ENCODE results near the gene HIP1R.
"Not testable (repeated sequence)": the region's sequence is repeated elsewhere in the genome, so short reads cannot be mapped to it uniquely, and the experiment has no call there.

The HIP1R gene

DNA sequence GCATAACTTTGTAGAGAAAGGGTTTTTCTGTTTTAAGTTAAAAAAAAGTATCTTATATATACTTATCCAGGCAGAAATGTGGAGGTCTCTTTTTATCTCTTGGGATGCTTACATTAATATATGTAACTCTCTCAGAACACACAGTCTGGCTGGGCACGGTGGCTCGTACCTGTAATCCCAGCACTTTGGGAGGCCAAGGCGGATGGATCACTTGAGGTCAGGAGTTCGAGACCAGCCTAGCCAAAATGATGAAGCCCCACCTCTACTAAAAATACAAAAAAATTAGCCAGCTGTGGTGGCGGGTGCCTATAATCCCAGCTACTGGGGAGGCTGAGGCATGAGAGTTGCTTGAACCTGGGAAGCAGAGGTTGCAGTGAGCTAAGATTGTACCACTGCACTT lies 41.0 kb downstream of the HIP1R start:
- not testable (repeated sequence) for DNase-seq (ENCODE audit: low read depth)

DNA sequence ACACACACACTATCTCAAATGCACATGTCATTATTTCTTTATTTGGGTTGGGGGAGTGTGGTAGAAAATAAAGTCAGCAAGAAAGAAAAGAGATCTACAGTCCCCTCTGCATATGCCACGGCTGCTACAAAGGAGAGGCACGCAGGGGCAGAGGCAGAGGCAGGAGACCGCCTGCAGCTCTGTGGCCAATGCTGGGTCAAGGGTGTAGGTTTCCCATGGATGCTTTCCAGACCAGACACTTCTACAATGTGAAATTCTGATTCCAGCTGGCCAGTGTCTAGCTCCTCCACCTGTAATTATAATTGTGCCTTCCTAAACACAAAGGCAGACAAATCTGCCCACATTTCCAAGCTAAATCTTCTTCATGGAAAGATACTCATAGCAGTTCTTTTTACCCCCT lies 41.5 kb downstream of the HIP1R start:
- no peak for DNase-seq (ENCODE audit: low read depth)

DNA sequence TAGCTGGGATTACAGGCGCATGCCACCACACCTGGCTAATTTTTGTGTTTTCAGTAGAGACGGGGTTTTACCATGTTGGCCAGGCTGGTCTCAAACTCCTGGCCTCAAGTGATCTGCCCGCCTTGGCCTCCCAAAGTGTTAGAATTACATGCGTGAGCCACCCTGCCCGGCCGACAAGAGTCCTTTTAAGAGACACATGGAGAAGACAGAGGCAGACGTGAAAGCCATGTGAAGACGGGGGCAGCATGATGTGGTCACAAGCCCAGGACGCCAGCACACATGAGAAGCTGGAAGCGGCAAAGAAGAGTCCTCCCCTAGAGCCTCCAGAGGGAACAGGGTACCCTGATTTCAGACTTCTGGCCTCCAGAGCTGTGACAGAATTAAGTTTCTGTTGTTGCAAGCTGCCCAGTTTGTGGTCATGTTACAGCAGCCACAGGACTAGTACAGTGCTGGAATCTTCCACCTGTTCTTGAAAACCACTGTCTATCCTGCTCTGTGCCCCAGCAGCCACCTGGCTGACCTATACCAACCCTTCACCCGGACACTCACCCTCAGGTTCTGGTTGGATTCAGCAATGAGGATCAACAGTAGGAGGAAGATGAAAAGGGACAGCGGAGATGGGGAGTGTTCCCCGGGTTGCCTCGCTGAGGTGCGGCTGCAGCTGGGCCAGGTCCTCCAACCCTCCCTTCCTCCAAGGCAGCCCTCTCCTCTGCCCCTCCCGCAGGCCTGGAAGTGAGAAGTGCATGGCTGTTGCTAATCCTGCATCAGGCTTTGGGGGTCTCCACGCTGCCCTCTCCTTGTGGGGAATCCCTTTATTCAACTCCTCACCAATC lies 43.7 kb downstream of the HIP1R start:
- no peak for DNase-seq (ENCODE audit: low read depth)

DNA sequence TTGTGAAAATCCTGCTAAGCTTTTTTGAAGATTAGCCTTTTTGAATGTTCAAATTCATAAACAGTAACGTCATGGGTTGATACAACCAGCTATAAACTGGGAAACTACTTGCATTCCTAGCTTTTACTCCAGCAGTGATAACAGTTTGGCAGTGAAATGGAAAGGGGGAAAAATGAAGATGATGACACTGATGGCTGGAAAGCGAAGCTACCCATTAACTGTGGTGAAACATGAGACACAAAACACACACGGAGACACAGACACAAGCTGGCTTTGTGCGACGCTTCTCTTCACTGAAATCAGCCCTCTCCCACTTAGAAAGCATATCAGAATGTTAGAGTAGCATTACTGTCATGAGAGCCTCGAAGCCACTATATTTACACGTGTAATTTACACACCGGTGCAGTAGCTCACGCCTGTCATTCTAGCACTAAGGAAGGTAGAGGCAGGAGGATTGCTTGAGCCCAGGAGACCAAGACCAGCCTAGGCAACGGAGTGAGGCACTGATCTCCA lies 45.0 kb downstream of the HIP1R start:
- DNase-seq (ENCODE audit: low read depth) = no peak

DNA sequence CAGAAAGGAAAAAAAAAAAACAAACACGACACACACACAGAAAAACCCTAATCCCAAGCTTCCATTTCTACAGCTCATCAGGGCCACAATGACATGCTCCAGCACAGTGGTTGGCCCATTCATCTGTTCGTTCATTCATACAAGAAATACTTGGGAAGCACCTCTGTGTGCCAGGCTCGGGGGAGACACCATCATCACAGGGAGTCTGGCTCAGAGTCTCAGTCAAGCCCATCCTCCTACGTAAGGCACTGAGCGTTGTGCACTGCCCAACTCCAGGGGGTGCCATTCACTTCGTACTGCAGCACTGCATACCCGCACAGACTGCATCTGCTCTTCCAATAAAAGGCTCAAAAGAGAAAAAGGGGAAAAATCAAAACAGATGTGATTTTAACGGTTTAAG lies 45.4 kb downstream of the HIP1R start:
- no peak for DNase-seq (ENCODE audit: low read depth)

DNA sequence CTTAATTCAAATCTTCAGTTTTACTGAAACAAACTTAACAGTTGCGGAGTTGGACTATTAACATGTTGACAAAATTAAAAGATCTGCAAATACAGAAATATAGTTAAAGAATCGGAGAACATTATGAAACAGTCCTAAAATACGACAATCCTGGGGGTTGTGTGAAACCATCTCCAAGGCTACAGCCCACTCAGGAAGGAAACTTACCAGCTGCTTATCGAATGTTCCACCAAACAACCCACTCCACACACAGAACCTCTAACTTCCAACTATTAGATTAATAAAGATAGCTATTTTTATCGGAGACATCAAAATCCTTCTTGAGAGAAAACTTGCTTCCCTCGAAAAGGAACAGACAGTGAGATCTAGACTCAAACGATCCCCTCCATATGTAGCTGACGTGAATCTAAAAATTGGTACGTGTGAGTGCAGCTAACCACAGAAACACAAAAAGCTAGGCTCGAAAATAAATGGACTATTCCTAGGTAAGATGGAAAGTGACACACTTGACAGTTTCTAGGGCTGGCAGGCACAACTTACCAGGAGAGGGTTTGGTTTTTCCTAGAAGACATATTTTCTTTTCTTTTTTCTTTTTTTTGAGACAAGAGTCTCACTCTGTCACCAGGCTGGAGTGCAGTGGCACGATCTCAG lies 47.8 kb downstream of the HIP1R start:
- DNase-seq (ENCODE audit: low read depth) = no peak

DNA sequence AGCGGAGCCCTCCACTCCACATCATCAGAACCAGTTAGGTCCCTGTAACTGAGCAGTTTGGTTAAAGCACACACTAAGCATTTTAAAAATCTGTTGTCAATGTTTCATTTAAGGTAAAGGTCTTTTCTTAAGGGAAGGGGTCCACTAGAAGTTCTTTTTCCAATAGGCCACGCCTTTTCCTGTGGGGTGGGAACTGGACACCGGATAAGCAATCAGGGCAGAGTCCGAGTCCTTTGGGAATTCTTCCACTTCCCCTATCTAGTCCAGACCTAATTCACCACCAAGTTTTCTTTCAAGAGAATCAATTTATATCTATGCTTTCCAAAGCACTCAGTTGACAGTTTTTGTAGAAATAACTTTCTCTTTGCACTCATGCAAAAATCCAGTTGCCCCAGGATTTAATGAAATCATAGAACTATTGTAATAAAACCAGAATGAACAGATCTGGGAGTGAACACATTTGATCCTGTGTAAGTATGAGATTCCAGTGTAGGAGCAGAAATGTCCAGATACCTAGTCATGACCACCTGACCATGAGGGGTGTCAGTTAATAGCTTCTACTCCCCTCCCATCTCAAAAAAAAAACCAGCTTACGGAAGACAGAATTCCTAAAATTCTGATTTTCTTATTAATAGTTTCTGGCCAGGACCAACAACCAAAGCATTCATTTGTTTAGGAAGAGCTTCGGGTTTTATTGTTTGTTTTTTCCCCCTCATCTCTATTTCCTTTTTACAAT lies 49.0 kb downstream of the HIP1R start:
- no peak for DNase-seq (ENCODE audit: low read depth)

DNA sequence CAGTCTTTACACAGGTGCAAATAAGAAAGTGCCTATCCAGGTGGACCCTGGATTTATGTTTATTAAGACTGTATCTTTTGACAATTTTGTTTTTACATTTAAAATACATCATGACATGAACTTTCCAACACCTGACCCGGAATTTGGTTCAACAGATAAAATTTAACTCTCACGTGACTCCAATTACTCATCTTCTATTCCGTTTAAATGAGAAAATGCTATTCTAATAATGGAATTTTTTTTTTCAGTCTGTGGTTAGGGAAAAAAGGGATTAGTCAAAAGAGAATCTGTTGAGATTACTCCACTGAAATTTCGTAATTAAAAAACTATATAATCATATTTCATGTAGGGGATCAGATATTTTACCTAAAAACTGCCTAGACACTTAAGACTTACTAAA lies 49.6 kb downstream of the HIP1R start:
- DNase-seq (ENCODE audit: low read depth) = no peak

DNA sequence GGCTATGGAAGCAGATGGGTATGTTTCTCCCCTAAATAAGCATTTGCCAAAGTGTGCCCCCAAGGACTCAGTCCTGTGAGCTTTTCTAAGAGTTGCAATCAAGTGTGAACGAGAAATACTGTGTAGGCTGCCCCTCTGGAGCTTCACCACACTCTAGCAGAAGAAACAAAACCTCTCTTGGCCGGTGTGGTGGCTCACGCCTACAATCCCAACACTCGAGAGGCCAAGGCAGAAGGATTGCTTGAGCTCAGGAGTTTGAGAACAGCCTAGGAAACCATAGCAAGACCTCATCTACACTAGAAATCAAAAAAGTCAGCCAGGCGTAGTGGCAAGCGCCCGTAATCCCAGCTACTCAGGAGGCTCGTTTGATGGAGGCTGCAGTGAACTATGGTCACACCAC lies 50.9 kb downstream of the HIP1R start:
- no peak for DNase-seq (ENCODE audit: low read depth)

DNA sequence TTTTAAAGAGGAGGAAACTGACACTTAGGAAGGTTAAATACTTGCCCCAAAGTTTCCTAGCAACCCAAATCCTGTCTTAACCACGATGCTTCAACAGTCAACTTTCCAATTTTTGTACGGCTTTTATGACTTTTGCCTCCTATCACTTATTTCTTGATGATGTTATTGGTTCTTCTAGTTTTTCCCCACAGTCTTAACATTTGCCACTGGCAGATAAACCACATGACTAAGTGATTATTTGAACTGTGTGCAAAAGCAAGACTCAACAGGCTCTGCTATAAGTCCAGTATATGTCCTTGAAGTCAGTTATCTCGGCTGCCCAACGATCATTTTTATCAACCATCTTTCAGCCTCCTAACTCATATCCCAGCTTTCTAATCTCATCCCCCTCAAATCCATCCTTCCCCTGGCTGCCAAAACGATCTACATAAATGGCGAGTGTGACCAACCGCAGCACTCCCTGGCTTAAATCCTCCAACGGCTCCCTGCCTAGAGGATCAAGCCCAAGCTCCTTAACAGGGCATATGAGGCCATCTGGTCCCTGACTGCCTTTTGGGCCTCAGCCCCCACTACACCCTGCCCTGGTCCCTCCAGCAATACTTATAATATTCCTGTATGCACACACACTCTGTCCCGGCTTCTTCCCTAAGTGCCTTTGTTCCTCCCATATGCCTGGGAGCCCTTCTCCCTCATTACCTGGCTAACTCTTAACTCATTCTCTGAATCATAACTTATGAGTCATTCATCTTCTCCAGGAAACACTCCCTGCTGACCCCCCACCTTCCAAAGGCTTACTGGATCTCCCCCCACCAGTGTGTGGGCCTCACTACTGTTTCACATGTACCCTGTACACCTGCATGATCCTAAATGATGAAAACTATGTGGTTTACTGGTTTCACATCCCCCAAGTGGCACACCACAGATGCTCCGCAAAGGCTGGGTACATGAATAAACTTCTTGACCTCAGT lies 51.9 kb downstream of the HIP1R start:
- no peak for DNase-seq (ENCODE audit: low read depth)

DNA sequence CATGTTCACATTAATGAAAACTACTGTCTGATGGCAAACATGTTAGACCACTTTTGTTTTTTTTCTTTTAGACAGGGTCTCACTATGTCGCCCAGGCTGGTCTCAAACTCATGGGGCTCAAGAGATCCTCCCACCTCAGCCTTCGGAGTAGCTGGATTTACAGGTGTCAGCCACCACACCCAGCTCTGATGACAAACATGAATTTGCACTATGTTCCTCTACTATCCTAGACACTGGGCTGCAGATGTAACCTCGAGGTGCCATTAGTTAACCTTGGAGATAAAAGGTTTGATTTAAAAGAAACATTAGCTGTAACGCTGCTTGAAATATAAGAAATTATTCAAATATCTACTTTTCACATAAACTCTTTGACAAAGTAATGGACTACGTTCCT lies 52.6 kb downstream of the HIP1R start:
- DNase-seq (ENCODE audit: low read depth) = no peak

DNA sequence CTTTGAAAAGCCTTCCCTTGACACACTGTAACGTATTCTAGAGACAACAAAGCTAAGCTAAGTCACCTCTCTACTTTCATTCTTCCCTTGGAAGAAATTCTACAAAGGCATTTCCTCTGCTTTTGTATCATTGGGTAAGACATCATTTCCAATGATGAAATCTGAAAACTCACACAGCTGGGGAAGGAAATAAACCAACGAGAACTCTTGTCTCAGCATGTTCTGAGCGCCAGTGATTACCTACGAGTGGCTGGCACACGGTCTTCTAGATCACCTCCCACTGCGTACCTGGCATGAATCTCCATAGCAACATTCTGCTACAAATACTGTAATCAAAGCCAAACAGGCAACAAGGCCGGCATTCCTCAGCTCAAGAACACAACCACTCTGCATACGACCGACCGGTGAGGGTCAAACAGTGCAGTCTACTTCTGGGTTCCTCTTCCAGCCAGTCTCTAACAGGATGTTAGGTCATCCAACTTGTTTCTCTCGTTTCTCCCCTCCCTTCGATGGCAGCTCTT lies 53.0 kb downstream of the HIP1R start:
- DNase-seq (ENCODE audit: low read depth) = no peak

DNA sequence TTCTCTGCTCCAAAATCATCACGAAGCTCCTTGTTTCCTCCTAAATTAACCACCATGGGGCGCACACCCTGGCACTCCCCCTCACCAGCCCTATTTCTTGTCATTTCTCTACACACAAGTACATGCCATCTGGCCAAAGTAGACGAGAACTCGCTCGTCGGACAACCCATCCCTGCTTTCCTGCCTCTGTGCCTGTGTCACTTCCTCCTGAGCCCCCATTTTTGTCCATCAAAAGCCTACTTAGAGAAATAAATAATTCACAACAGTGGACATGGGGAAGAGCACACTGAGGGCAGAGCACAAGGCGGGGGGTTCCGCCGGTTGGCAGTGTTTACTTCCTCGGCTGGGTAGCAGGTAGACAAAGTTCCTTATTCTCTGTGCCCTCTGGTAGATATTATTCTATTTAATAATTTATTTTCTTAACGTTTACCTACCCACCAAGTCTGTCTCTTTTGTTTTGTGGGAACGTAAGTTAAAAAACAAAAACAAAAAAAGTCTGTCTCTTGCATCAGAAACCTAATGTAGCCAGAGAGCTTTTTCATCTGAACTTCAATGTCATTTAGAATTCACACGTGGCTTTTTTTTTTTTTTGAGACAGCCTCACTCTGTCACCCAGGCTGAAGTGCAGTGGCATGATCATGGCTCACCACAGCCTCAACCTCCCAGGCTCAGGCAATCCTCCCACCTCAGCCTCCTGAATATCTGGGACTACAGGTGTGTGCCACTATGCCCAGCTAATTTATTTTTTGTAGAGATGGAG lies 54.7 kb downstream of the HIP1R start:
- DNase-seq (ENCODE audit: low read depth) = no peak

DNA sequence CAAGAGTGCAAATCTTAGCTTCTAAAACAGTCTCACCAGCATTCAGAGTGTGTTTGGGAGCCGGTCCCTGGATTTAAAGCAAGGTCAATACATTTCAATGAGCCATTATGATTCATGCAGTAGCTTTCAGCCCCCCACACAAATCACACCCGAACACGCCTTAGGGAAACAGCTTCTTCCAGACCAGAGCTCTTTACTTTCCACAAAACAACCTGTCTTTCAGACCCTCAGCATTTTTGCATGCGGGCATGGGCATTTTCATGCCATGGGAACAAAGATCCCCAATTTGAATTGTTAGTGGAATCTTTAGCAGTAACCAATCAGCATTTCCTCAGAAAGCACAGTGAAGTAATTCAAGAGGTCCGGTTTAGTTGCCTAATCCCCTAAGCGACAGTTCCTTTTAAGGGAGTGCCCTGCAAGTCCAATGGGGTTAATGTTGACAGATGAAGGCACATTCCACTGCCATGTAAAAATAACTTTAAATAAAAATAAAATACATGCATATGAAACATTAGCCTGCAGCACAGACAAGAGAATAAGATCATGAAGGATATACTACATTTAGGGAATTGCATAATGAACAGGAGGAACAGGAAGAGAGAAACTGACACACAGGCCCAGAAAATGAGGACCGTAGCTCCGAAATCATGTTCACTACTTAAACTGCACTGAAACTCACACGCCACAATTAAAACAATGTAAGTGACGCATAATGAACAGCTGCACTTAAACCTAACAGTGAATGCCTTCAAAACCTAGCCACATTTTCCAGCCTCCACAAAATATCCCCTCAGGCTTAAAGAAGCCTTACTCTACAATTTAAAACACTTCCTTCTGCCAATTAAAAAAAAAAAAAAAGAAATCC lies 56.6 kb downstream of the HIP1R start:
- no peak for DNase-seq (ENCODE audit: low read depth)

DNA sequence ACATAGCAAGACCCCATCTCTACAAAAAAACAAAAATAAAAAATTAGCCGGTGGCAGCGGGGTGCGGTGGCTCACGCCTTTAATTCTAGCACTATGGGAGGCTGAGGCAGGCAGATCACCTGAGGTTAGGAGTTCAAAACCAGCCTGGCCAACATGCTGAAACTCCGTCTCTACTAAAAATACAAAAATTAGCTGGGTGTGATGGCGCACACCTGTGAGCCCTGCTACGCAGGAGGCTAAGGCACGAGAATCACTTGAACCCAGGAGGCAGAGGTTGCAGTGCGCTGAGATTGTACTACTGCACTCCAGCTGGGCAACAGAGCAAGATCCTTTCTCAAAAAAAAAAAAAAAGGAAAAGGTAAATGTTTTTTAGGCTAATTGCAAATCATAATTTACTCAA lies 57.5 kb downstream of the HIP1R start:
- DNase-seq (ENCODE audit: low read depth) = not testable (repeated sequence)

DNA sequence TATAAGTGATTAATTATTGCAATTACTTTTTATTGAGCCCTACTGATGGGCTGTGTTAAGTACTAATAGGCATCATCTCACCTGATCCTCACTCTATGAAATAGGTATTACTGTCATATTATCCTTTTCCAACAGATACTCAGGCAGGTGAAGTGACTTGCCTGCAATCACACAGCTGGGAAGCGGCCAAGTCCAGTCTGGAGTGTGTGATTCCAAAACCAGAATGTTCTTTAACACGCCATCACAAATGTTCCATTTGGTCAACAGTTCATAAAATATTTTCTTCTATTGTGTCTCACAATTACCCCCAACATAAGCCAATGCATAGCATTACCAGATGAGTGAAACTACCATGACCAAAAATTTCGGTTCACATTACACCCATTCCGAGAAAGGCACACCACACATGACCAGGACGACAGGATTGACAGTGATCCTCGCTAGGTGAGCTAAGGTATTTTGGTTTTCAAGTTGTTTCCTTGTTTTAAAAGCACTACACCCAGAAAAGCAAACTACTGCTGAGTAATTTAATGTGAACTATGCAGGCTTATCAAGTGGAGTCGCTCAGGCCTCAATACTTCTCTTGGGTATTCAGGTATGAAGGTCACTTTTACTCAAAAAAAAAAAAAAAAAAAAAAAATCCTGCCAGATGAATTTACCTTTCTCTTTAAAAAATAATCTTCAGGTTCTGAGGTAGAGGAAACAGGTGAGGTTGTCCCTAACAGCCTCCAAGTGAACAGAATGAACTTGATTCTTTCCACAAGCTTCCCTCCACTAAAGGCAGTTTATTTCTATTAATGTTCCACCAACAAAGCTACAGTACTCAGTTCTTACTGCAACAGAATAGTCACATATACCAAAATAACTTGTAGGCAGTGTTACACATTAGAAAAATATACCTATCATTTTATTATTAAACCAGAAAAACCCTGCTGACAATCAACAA lies 58.2 kb downstream of the HIP1R start:
- no peak for DNase-seq (ENCODE audit: low read depth)

DNA sequence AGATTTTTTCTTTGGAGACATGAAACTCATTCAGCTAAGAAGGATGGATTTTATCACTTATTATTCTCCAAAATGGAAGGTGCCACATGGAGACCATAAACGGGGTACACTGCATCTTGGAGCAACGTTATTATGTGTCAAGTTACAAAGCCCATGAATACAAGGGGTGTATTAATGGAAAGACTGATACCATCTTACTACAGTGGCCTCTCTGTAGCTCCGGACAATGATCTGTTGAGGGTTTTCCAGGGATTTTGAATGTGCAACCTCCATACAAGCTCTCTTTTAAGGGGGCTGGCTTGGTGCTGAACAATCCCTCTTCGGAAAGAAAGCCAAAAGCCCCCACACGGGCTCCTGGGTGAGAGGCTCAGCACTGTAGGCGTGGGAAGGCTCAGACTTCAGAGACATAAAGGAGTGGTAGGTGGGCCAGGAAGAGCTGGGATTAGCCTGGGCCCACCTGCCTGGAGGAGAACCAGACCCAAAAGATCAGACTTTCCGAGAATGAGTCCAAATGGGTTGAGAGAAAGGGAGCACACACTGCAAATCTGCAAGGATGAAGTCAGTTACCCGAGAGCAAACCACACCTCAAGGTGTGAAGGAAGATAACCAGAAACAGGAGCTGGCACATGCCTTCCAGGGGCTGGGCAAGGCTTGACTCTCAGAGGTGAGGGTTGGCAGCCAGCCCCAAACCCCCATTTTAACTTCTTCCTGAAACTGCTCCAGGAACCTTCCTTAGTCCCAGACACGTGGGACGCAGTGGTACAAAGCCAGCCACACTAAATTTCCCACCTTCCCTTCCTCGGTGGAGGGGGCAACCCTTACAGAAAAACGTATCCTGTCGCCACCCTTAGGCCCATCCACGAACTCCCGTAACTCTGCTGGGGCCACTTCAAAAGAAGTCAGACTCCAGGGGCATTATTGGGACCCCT lies 59.2 kb downstream of the HIP1R start:
- DNase-seq (ENCODE audit: low read depth) = no peak

Data from stimulated activated CD8-positive, alpha-beta memory T cell treated with anti-CD3 and anti-CD28 coated beads, Interleukin-12 subunit alpha, Interleukin-12 subunit beta, amount 100 ng/mL, for 4 hours (primary cell).